Brain microvascular endothelial cell (primary cell): ENCODE measurements around the gene ASIP.

Experiments used
- DNase-seq: peaks from one replicate; pipeline ENCODE4 v3.0.0-alpha.2; 2020
- H3K27ac ChIP-seq: fragments of 250-450 bp; sonication (Bioruptor Pico); 2 replicates; pipeline ENCODE4 v1.5.1; 2020; ENCODE audit warnings: mild to moderate bottlenecking, moderate library complexity
- H3K27me3 ChIP-seq: fragments of 250-450 bp; sonication (Bioruptor Pico); replicated peaks from 2 replicates; pipeline ENCODE4 v1.5.1; 2020; ENCODE audit warnings: mild to moderate bottlenecking
- H3K36me3 ChIP-seq: fragments of 250-450 bp; sonication (Bioruptor Pico); replicated peaks from 2 replicates; pipeline ENCODE4 v1.5.1; 2020; ENCODE audit warnings: mild to moderate bottlenecking
- H3K4me3 ChIP-seq: 2 replicates; pipeline ENCODE4 v1.5.1; 2011; ENCODE audit warnings: low read depth, mild to moderate bottlenecking, control low read depth, low read length, moderate library complexity
- in situ Hi-C: cut with HindIII; loops from 2 replicates; pipeline ENCODE4 v1.10.0; 2017; ENCODE audit warnings: low sequenced_read_pairs, low pct_ligation_motif_present
- TF ChIP-seq, protein P1 (sequence below): IDR thresholded peaks from 2 replicates; pipeline ENCODE4 v1.5.1; 2011; ENCODE audit warnings: low read depth, mild to moderate bottlenecking, moderate library complexity, low read length, control low read depth, inconsistent platforms; ENCODE audit errors: missing control alignments

The ASIP gene

DNA sequence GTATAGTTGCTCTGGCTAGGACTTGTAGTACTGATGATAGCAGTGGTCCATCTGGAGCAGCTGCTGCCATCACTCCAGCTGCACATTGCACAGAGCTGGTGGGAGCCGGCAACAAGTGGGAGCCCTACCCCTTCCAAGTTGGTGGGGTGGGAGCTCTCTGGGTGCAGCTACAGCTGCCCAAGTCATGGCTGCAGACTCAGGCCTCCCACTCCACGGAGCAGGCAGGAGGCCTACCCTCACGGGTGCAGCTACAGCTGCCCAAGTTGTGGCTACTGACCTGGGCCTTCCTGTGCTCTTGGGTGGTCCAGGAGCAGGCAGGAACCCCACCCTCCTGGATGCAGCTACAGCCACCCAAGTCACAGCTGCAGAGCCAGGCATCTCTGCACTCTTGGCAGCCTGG is 32.1 kb upstream of the ASIP start:
- no peaks in the 10 kb centered on the region for H3K36me3 ChIP-seq
- H3K4me3 ChIP-seq: no peak overlapping the region
- TF ChIP-seq, protein P1, sequence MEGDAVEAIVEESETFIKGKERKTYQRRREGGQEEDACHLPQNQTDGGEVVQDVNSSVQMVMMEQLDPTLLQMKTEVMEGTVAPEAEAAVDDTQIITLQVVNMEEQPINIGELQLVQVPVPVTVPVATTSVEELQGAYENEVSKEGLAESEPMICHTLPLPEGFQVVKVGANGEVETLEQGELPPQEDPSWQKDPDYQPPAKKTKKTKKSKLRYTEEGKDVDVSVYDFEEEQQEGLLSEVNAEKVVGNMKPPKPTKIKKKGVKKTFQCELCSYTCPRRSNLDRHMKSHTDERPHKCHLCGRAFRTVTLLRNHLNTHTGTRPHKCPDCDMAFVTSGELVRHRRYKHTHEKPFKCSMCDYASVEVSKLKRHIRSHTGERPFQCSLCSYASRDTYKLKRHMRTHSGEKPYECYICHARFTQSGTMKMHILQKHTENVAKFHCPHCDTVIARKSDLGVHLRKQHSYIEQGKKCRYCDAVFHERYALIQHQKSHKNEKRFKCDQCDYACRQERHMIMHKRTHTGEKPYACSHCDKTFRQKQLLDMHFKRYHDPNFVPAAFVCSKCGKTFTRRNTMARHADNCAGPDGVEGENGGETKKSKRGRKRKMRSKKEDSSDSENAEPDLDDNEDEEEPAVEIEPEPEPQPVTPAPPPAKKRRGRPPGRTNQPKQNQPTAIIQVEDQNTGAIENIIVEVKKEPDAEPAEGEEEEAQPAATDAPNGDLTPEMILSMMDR: no peak
- no peaks in the 10 kb centered on the region for H3K27me3 ChIP-seq
- no peak for DNase-seq
- no peak overlapping the region for H3K27ac ChIP-seq
- in situ Hi-C loops: no loop called here

DNA sequence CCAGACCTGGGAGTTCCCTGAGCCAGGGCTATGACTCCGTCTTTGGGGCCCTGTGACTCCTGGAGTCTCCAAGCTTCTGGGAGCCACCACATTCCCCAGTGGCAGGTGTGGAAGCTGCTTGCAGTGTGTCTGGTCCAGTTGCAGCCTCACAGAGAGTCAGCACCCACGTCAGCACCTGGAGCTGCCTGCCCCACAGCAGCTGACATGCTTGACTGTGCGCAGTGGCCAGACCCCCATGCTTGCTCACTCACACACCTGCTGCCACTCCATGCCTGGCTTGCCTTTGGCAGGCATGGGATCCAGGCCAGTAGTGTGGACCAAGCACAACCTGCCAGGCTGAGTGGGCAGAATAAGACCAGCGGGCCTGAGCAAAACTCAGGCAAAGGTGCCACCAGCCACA is 31.0 kb upstream of the ASIP start:
- Histone ChIP-seq H3K27me3 (no peaks in the 10 kb centered on the region), H3K4me3 (no peak overlapping the region), H3K27ac (no peak overlapping the region), H3K36me3 (no peaks in the 10 kb centered on the region)
- in situ Hi-C loops: no loop called here
- no peak for DNase-seq
- TF ChIP-seq, protein P1: no peak

DNA sequence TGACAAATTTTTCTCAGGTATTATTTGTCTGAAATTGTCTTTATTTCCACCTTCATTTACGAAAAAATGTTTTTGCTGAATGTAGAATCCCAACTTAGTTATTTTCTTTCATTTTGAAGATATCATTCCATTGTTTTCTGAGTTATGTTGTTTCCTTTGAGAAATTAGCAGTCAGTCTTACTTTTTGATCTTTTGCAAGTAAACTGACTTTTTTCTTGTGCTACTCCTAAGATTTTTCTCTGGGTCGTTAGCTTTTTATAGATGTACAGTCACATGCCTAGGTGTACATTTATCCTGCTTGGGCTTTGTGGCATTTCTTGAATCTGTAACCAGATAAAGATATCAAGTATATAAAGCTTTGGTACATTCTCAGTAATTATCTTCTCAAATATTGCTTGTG is 29.6 kb upstream of the ASIP start:
- TF ChIP-seq, protein P1: no peak
- no peaks in the 10 kb centered on the region for H3K36me3 ChIP-seq
- DNase-seq: no peak
- no peak overlapping the region for H3K27ac ChIP-seq
- no peak overlapping the region for H3K4me3 ChIP-seq
- no peaks in the 10 kb centered on the region for H3K27me3 ChIP-seq
- in situ Hi-C loops: no loop called here

DNA sequence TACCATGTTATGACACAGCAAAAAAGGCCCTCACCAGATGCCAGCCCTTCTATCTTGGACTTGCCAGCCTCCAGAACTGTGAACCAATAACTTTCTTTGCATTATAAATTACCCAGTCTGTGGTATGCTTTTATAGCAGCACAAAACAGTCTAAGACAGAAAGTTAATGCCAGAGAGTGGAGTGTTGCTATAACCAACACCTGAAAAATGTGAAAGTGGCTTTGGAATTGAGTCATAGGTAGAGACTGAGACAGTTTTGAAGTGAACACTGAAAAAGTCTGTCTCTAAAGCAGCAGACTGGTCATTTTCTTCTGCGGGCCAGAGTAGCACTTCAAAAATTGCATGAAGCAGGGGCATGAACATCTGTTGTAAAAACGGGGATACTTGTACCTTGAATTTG is 28.0 kb upstream of the ASIP start:
- TF ChIP-seq, protein P1: no peak
- Histone ChIP-seq H3K27me3 (no peaks in the 10 kb centered on the region), H3K27ac (no peak overlapping the region), H3K36me3 (no peaks in the 10 kb centered on the region), H3K4me3 (no peak overlapping the region)
- no peak for DNase-seq
- in situ Hi-C loops: no loop called here

DNA sequence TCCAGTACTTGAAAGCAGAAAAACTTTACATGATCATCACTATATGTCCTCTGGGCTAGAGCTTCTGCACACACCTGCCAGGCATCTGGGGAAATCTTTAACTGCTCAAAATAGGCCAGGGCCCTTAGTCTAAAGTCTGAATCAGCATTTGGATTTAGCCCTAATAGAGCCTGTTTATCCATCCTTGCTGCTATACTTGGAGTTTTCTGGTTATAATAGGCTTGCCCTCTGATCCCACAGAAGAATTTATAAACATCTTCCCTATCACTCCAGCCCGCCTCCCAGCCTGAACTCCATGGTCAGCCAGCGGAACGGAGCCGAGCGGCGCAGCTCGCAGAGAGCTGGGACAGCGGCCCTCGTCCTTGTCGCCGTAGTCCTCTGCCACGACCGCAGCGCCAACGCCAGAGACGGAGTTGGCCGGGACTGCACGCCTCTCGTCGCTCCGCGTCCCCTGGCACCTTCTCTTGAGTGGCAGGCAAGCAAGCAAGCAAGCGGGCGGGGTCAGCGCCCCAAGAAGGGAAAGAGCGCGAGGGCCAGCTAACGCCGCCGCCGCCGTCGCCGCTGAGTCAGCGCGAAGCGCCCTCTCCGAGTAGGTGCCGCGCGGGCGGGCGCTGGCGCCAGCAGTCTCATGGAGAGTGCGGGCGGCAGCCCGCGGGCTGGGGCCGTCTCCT is 25.4 kb upstream of the ASIP start:
- DNase-seq: peak; percentile 51
- H3K27ac ChIP-seq: peak overlapping the region; percentile 14

More for the DNA sequence above, 25.4 kb upstream of the ASIP start:
- Histone ChIP-seq H3K4me3 (peak overlapping the region; percentile 67), H3K27me3 (no peaks in the 10 kb centered on the region), H3K36me3 (no peaks in the 10 kb centered on the region)
- TF ChIP-seq, protein P1: no peak
- in situ Hi-C loops: no loop called here
